Glomerular visceral epithelial cell (primary cell): ENCODE data around the gene ANTXR1.

Experiments
- DNase-seq: peaks from one replicate; pipeline ENCODE4 v3.0.0-alpha.2; 2016; ENCODE audit errors: extremely low spot score

Gene ANTXR1

DNA sequence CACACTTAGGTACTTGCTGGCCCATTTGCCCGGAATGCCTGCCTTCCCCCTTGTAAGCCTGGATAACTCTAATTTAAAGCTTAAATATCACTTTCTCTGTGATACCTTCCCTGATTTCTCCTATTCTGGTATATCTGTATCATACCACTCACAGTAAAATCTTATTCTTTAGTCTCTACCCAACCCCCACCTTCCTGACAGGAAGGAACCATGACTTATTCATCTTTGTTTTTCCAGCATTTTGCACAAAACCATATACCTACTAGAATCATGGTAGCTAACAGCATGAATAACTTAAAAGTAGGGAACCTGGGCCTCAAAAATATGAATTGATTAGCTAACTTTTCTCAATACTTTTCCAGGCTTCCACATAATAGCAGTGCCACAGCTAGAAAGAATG is 262.5 kb downstream of the ANTXR1 start:
- DNase-seq = no peak

DNA sequence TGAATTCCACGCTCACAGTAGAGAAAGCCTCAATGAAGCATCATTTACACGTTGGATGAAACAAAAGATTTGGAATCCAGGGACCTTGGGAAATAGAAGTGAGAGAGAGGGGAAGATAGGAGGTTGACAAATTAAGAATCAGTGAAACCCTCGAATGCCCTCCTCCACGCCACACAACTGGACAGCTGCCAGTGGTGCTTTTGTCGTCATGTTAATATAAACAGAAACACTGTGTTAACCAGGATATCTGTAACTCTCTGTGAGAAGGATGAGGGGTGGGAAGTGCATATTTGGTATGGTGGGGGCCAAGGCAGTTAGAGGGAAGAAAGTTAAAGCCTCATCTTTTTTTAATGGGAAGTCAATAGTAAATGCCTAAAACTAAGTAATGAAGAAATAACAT is 265.4 kb downstream of the ANTXR1 start:
- no peak for DNase-seq

DNA sequence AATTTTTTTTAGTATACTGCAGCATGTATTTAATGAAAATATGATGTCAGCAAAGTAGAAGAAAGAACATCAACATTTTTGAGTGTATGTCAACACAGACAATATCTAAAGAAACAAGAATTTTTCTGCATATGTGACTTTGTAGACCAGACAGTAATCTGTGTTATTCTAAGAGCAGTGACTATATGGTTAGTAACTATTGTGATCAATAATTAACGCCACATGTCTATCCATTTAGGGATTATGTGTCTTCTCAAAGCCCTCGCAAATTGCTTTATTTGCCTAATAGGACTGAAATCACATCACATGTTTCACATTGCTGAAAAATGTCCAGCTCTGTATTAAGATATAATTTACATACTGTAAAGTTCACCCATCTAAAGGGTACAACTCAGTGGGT is 266.2 kb downstream of the ANTXR1 start:
- no peak for DNase-seq

DNA sequence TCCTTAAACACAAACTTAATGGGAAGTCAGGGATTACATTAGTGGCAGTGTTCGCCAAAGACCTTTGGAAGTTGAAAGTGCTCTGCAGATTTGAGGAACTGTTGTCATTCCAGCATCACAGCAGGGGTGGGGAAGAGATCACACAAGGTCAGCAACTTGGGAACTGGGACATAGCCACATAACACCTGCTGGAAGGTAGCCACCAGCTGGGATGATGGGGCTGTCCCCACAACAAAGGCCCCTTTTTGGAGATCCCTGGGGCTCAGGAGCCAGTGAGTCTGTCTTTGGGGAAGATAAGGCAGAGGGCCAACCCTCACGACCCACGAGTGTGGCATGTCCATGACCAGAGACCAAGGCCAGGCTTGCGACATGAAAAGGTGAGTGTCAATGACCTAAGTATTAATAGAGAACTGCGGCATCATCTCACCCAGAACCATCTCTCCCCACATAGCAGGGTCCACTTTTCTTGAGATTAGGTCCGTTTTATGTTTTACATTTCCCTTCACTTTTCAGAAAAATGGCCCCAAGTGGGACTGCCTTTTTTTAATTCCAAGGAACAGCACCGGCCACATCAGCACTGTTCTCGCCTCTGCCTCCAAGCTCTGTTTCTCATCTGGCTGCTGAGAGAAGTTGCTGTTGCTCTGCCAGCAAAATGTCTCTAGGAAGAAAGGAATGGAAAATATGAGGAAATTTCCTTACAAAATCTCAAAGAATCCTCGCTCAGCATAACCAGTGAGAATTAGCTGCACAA is 267.1 kb downstream of the ANTXR1 start:
- no peak for DNase-seq

DNA sequence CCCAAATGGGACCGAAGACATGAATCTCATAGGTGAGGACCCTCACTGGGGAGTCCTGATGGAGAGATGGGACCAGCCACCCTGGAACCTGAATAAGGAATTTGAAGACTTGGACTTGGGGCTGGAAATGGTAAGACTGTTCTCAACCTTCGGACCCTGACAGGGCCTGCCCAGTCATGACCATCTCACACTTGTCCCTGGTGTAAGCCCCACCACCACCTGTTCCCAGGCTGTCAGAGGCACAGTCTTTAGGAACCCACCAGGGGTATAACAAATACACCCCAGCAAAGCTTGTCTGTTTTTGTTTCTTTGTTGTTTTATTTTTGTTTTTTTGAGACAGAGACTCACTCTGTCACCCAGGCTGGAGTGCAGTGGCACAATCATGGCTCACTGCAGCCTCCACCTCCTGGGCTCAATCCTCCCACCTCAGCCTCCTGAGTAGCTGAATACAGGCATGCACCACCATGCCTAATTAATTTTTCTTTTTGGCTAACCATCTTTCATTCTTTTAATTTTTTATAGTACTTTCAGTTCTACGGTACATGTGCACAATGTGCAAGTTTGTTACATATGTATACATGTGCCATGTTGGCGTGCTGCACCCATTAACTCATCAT is 267.9 kb downstream of the ANTXR1 start:
- no peak for DNase-seq

DNA sequence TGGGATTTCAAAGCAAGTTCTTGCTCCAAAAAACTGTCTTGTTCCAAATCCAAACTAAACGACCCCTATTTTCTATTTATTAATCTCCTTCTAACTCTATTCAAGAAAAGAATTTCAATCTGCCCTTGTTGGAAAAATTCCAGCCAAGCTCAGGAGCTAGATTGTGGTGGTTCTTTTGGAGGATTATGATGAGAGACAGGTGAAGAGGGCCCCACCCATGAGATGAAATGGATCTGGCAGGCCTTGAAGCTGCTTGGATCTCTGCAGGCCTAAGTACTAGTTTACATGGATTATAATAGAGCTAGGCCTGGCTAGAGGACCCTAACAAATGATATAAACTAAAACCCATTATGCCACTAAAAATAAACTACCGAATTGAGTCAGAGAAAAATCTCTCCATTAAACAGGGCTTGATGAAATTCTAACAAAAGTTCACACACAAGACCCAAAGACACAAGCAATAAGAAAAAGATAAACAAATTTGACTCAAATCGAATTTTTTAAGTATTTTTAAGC is 272.5 kb downstream of the ANTXR1 start:
- no peak for DNase-seq

DNA sequence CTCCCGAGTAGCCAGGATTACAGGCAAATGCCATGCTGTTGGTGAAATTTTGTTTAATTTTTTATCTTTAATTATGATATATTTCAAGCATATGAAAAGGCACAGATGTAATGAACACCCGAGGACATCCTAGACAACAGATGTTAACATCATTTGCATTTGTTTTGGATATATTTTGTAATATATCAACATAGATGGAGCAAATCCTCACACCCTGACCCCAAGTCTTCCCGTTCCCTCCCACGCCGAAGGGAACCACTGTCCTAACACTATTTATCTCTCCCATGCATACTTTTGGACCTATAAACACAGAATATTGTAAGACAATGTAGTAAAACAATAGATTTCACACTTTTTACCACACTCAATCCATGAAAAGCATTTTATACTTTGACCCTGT is 274.6 kb downstream of the ANTXR1 start:
- no peak for DNase-seq

DNA sequence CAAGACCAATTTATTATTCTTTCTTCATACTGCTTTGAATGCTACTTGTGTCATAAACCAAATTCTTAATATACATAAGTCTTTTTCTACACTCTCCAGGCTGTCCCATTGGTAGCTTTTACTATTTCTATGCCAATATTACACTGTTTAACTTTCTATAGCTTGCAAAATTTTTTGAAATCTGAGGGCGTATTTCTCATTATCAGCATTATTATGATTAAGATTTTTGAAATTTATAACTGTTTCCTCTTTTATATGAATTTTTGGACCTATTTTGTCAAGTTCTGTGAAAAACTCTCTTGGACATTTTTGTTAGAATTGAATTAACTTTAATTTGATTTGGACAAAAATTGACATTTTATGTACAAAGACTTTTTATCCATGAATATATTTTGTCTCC is 275.4 kb downstream of the ANTXR1 start:
- DNase-seq = no peak

DNA sequence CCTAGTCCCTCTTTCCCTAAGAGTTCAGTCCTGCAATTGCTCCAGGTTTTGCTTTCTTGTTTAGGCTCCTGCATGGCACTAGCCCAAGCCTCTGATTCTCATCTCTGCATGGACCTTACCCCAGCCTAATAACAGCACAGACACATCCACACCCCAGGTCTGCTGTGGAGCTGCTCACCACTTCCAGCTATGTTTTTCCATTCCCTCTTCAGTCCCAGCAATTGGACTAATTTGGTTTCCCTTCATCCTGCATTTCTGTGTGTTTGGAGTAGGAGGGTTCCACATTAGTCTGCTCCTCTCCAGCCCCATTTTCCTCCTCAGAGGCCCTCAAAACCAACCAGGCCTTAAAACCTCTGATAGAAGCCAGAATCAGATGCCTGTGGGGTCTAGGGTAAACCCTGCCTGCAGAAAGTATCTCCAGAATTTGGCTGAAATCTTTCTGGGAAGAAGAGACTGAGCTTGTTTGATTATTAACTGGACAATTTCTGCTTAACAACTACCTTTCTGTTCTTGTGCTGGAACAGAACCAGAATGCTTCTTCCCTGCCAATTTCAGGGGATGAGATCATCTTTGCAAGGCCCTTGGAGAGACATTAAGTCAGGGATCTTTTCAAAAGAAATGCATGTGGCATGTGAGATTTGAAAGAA is 278.1 kb downstream of the ANTXR1 start:
- peak; percentile 67 for DNase-seq

DNA sequence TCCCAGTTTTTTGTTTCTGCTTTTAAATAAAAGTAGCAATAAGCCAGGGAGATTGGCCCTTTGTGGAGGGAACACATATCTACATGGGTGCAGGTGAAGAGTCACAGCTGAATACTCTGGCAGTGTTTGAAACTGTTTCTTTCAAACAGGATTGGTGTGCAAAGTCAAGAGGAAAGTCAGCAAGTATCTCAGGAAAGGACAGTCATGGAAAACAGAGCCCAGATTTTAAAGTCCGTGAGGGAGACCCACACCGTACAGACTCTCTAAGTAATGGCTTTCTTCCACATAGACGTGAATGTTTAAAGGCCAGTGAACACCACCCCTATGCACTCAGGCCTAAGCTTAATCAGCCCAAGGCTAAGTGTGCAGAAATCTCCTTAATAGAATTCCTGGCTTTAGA is 278.7 kb downstream of the ANTXR1 start:
- DNase-seq = no peak

DNA sequence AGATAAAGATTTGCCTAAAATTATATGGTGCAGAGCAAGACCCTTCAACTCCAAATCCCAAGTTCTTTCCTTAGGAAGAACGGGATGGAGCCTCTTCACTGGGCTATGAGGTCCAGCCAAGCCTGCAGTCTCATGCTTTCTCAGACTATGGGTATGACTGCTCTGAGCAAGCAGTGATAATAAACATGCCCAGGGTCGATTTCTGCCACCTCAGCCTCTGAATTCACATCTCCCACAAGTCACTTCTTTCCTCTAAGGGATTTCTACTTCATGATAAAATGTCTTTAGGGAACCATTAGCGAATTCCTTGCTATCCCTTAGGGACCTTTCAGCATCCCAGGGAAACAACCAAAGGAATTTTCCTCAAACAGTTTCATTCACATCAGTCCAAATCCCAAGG is 279.3 kb downstream of the ANTXR1 start:
- no peak for DNase-seq

DNA sequence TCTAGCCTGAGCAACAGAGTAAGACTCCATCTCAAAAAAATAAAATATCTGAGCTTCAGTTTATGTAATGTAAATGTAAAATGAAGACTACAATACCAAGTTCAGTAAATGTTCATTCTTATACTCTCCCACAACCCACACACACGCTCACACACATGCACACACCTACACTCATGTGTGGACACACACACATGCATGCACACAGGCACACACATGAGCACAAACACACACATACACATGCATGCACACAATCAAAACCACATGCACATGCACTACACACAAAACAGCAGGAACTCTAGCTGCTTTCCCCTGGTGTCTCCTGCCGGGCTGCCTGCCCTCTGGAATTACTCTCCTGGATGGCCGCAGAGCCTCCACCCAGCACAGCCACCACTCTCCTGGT is 283.4 kb downstream of the ANTXR1 start:
- no peak for DNase-seq

DNA sequence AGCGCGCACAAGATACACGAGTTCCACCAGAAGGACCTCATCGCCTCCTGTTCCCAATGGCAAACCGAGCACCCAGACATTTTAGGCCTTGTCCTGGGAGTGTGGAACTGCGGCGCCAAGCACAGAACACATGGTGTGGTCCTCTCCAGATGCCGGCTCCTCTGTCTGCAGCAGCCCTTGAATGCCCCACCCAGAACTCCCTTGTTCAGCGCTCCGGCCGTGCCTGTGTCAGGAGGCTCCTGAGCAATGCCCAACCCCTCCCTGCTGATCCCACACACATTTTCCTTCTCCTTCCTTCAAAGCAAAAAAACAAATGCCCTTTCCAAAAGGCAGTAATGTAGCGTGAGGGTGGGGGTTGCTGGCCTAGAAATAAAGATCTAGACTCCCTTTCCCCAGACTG is 284.2 kb downstream of the ANTXR1 start:
- no peak for DNase-seq

DNA sequence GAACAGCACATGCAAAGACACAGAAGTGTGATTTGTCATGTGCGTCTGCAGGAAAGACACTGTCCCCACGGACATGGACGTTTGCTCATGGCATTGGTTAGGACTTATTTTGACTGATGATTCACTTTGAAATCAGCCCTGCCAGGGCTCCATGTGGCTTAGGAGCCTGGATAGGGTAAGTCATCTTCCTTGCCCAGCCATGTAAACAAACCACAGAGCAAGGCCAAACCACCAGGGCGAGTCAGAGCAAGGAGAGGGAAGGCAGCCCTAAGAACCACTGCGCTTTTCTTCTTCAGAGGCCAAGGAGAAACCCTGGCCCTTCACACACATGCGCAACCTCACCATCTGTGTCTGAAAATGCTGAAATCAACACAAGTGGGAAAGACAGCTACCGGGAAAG is 285.3 kb downstream of the ANTXR1 start:
- DNase-seq = peak; percentile 92

DNA sequence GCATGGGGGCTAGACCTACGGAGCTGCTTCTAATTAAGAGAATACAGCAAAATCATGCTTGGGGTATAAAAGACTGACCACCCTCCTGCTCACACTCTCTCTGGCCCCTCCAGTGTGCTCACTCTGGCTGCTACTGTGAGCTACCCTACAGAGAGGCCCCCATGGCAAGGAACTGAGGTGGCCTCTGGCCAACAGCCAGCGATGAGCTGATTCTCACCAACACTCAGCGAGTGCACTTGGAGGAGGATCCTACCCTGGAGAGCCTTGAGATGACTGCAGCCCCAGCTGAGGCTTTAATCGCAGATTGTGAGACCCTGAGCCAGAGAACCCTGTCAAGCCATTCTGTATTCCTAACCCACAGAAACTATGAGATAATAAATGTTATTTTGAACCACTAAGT is 285.9 kb downstream of the ANTXR1 start:
- peak; percentile 63 for DNase-seq
